ENCODE data around the gene HAPLN2. TPM values are rescaled to one million over a fixed set of nuclear protein-coding genes. Genes with fewer than 3 reads are reported as not detected.

Gene HAPLN2
- polyA plus RNA-seq, 1 donor (not counting 4 experiments of a cell fraction or from before 2014, with no cell fraction given), result not detected

GRCh38 chr1:156647351-156647750 is 28.1 kb downstream of the HAPLN2 start:
- Histone ChIP-seq H2AFZ (ENCODE audit: control insufficient read depth, low read length) (no peak overlapping the region), H3K9ac (ENCODE audit: control insufficient read depth, extremely low read depth, insufficient read depth, low read length) (no peak overlapping the region), H3K9me1 (ENCODE audit: control insufficient read depth, extremely low read depth, insufficient read depth, low read length) (no peaks in the 10 kb centered on the region), H3K27me3 (ENCODE audit: control insufficient read depth, extremely low read depth, insufficient read depth, low read length) (peaks cover 82% of the 10 kb centered on the region), H3K4me1 (ENCODE audit: control insufficient read depth, extremely low read depth, insufficient read depth, low read length) (no peaks in the 10 kb centered on the region), H3K27ac (ENCODE audit: control insufficient read depth, insufficient read depth, low read length) (no peak overlapping the region), H3K79me2 (ENCODE audit: control insufficient read depth, insufficient read depth, low read length) (no peaks in the 10 kb centered on the region), H3K4me3 (ENCODE audit: control insufficient read depth in 2 of 3, extremely low read depth in 1 of 3, insufficient read depth in 2 of 3, low read depth in 1 of 3, low read length in 3 of 3) (no peak overlapping the region), H3K36me3 (ENCODE audit: control insufficient read depth in 2 of 2, extremely low read depth in 1 of 2, insufficient read depth in 2 of 2, low read length in 2 of 2) (no peaks in the 10 kb centered on the region), H3K4me2 (ENCODE audit: control insufficient read depth, extremely low read depth, insufficient read depth, low read depth, low read length) (no peak overlapping the region), H3K9me3 (ENCODE audit: control insufficient read depth, low read depth, low read length) (no peaks in the 10 kb centered on the region), H4K20me1 (ENCODE audit: control insufficient read depth, extremely low read depth, insufficient read depth, low read length) (peaks cover 3% of the 10 kb centered on the region)
- no peak for TF ChIP-seq EZH2 (IDR thresholded peaks at IDR 0.05; ENCODE audit: low read length)
- TF ChIP-seq, protein P1, sequence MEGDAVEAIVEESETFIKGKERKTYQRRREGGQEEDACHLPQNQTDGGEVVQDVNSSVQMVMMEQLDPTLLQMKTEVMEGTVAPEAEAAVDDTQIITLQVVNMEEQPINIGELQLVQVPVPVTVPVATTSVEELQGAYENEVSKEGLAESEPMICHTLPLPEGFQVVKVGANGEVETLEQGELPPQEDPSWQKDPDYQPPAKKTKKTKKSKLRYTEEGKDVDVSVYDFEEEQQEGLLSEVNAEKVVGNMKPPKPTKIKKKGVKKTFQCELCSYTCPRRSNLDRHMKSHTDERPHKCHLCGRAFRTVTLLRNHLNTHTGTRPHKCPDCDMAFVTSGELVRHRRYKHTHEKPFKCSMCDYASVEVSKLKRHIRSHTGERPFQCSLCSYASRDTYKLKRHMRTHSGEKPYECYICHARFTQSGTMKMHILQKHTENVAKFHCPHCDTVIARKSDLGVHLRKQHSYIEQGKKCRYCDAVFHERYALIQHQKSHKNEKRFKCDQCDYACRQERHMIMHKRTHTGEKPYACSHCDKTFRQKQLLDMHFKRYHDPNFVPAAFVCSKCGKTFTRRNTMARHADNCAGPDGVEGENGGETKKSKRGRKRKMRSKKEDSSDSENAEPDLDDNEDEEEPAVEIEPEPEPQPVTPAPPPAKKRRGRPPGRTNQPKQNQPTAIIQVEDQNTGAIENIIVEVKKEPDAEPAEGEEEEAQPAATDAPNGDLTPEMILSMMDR (optimal IDR thresholded peaks at IDR 0.05 in 1 of 3, IDR thresholded peaks at IDR 0.05 in 1 of 3, conservative IDR thresholded peaks at IDR 0.05 in 1 of 3; ENCODE audit: extremely low read depth in 1 of 3, insufficient read depth in 2 of 3, low read length in 3 of 3), result no peak
- dilution Hi-C loops (cut with MboI; ENCODE audit: extremely low pct_ligation_motif_present, low sequenced_read_pairs), result no loop called here
- DNase-seq (ENCODE audit: low read depth, low spot score) (no peak), FAIRE-seq (no peak)

GRCh38 chr1:156648496-156648895 is 29.3 kb downstream of the HAPLN2 start:
- H3K9me3 ChIP-seq (ENCODE audit: control insufficient read depth, low read depth, low read length), result no peaks in the 10 kb centered on the region
- no peak overlapping the region for H3K27ac ChIP-seq (ENCODE audit: control insufficient read depth, insufficient read depth, low read length)
- no peak overlapping the region for H3K9ac ChIP-seq (ENCODE audit: control insufficient read depth, extremely low read depth, insufficient read depth, low read length)
- H4K20me1 ChIP-seq (ENCODE audit: control insufficient read depth, extremely low read depth, insufficient read depth, low read length), result peaks cover 3% of the 10 kb centered on the region
- H2AFZ ChIP-seq (ENCODE audit: control insufficient read depth, low read length), result no peak overlapping the region
- dilution Hi-C loops (cut with MboI; ENCODE audit: extremely low pct_ligation_motif_present, low sequenced_read_pairs), result no loop called here
- H3K4me2 ChIP-seq (ENCODE audit: control insufficient read depth, extremely low read depth, insufficient read depth, low read depth, low read length), result no peak overlapping the region
- H3K79me2 ChIP-seq (ENCODE audit: control insufficient read depth, insufficient read depth, low read length), result no peaks in the 10 kb centered on the region
- H3K4me3 ChIP-seq (ENCODE audit: control insufficient read depth in 2 of 3, extremely low read depth in 1 of 3, insufficient read depth in 2 of 3, low read depth in 1 of 3, low read length in 3 of 3), result no peak overlapping the region
- H3K36me3 ChIP-seq (ENCODE audit: control insufficient read depth in 2 of 2, extremely low read depth in 1 of 2, insufficient read depth in 2 of 2, low read length in 2 of 2), result no peaks in the 10 kb centered on the region
- H3K9me1 ChIP-seq (ENCODE audit: control insufficient read depth, extremely low read depth, insufficient read depth, low read length), result no peaks in the 10 kb centered on the region
- H3K4me1 ChIP-seq (ENCODE audit: control insufficient read depth, extremely low read depth, insufficient read depth, low read length), result no peaks in the 10 kb centered on the region
- peaks cover 70% of the 10 kb centered on the region for H3K27me3 ChIP-seq (ENCODE audit: control insufficient read depth, extremely low read depth, insufficient read depth, low read length)
- DNase-seq (ENCODE audit: low read depth, low spot score) (no peak), FAIRE-seq (no peak)
- TF ChIP-seq, protein P1 (optimal IDR thresholded peaks at IDR 0.05 in 1 of 3, IDR thresholded peaks at IDR 0.05 in 1 of 3, conservative IDR thresholded peaks at IDR 0.05 in 1 of 3; ENCODE audit: extremely low read depth in 1 of 3, insufficient read depth in 2 of 3, low read length in 3 of 3), result no peak
- TF ChIP-seq EZH2 (IDR thresholded peaks at IDR 0.05; ENCODE audit: low read length), result no peak

Measured in keratinocyte (primary cell).